ENCODE measurements around the gene FBXL4. TPM values are rescaled to one million over a fixed set of nuclear protein-coding genes. Genes with fewer than 3 reads are reported as not detected.

FBXL4 gene
- total RNA-seq, 3 donors from 2014 or later = 13.2 to 23.8 (median 22.5) TPM

- H3K9me3 ChIP-seq = no peaks in the 10 kb centered on the region
- no peak for DNase-seq
- H3K36me3 ChIP-seq (ENCODE audit: low read depth) = no peaks in the 10 kb centered on the region
- H3K4me3 ChIP-seq = no peak overlapping the region
- ATAC-seq = no peak
- intact Hi-C loops (cut with DNase I, micrococcal nuclease) = no loop called here
- H3K4me1 ChIP-seq (ENCODE audit: low read depth) = no peaks in the 10 kb centered on the region
- TF ChIP-seq CTCF (IDR thresholded peaks at IDR 0.05) = no peak
Measured at GRCh38 chr6:98975421-98975820, 27.7 kb upstream of the FBXL4 start.

GRCh38 chr6:98974309-98974708, 26.6 kb upstream of the FBXL4 start:
- intact Hi-C loops (cut with DNase I, micrococcal nuclease) = no loop called here

GRCh38 chr6:98973571-98973970, 25.8 kb upstream of the FBXL4 start:
- no peak for ATAC-seq
- no peak for TF ChIP-seq CTCF (IDR thresholded peaks at IDR 0.05)
- Histone ChIP-seq H3K4me1 (ENCODE audit: low read depth) (no peaks in the 10 kb centered on the region), H3K36me3 (ENCODE audit: low read depth) (no peaks in the 10 kb centered on the region), H3K4me3 (no peak overlapping the region), H3K9me3 (no peaks in the 10 kb centered on the region)
- DNase-seq = no peak
- intact Hi-C loops (cut with DNase I, micrococcal nuclease) = no loop called here

More at GRCh38 chr6:98974309-98974708, 26.6 kb upstream of the FBXL4 start:
- no peak overlapping the region for H3K4me3 ChIP-seq
- ATAC-seq = no peak
- no peaks in the 10 kb centered on the region for H3K9me3 ChIP-seq
- TF ChIP-seq CTCF (IDR thresholded peaks at IDR 0.05) = no peak
- no peaks in the 10 kb centered on the region for H3K36me3 ChIP-seq (ENCODE audit: low read depth)
- DNase-seq = no peak
- no peaks in the 10 kb centered on the region for H3K4me1 ChIP-seq (ENCODE audit: low read depth)

GRCh38 chr6:98971303-98971702, 23.6 kb upstream of the FBXL4 start:
- Histone ChIP-seq H3K9me3 (no peaks in the 10 kb centered on the region), H3K36me3 (ENCODE audit: low read depth) (no peaks in the 10 kb centered on the region), H3K4me3 (no peak overlapping the region), H3K4me1 (ENCODE audit: low read depth) (no peaks in the 10 kb centered on the region)
- DNase-seq = no peak
- intact Hi-C loops (cut with DNase I, micrococcal nuclease) = no loop called here
- no peak for ATAC-seq
- TF ChIP-seq CTCF (IDR thresholded peaks at IDR 0.05) = no peak

GRCh38 chr6:98970469-98970868, 22.7 kb upstream of the FBXL4 start:
- H3K36me3 ChIP-seq (ENCODE audit: low read depth) = no peaks in the 10 kb centered on the region
- no peak for ATAC-seq
- no peak overlapping the region for H3K4me3 ChIP-seq
- intact Hi-C loops (cut with DNase I, micrococcal nuclease) = no loop called here
- no peaks in the 10 kb centered on the region for H3K9me3 ChIP-seq
- H3K4me1 ChIP-seq (ENCODE audit: low read depth) = no peaks in the 10 kb centered on the region
- no peak for TF ChIP-seq CTCF (IDR thresholded peaks at IDR 0.05)
- no peak for DNase-seq

- H3K4me1 ChIP-seq (ENCODE audit: low read depth) = no peaks in the 10 kb centered on the region
- H3K4me3 ChIP-seq = no peak overlapping the region
- no peak for TF ChIP-seq CTCF (IDR thresholded peaks at IDR 0.05)
- no peak for DNase-seq
- no peaks in the 10 kb centered on the region for H3K36me3 ChIP-seq (ENCODE audit: low read depth)
- no peak for ATAC-seq
- no peaks in the 10 kb centered on the region for H3K9me3 ChIP-seq
- intact Hi-C loops (cut with DNase I, micrococcal nuclease) = no loop called here
Measured at GRCh38 chr6:98967616-98968015, 19.9 kb upstream of the FBXL4 start.
